Liver (tissue), 9 donors: ENCODE results near the gene DACH1. TPM values are rescaled to one million over a fixed set of nuclear protein-coding genes. Genes with fewer than 3 reads are reported as not detected.

Experiments used
- DNase-seq: peaks from one replicate; pipeline ENCODE4 v3.0.0-alpha.2; 2017; ENCODE audit warnings: low spot score
- H3K27ac ChIP-seq, 2 donors: one replicate each; pipeline ENCODE4 v1.7.0; 2013; ENCODE audit warnings: inconsistent platforms in 2 of 2, low read length in 2 of 2, control low read depth in 1 of 2, low read depth in 1 of 2, mild to moderate bottlenecking in 1 of 2
- H3K27me3 ChIP-seq, 4 donors: one replicate each; pipeline versions ENCODE4 v1.6.1 to v1.7.0; 2013; ENCODE audit warnings: low read length in 3 of 4, inconsistent platforms in 1 of 4, mild to moderate bottlenecking in 1 of 4, moderate library complexity in 1 of 4; ENCODE audit not compliant: control insufficient read depth in 4 of 4, insufficient read depth in 4 of 4
- H3K36me3 ChIP-seq, 4 donors: one replicate each; pipeline versions ENCODE4 v1.6.1 to v1.7.0; 2013; ENCODE audit warnings: low read length in 3 of 4, mild to moderate bottlenecking in 3 of 4, low read depth in 1 of 4, moderate library complexity in 1 of 4; ENCODE audit not compliant: control insufficient read depth in 4 of 4, insufficient read depth in 3 of 4
- H3K4me1 ChIP-seq, 4 donors: one replicate each; pipeline versions ENCODE4 v1.6.1 to v1.7.0; 2013; ENCODE audit warnings: low read length in 3 of 4, mild to moderate bottlenecking in 3 of 4, moderate library complexity in 1 of 4; ENCODE audit not compliant: control insufficient read depth in 4 of 4, insufficient read depth in 4 of 4
- H3K4me3 ChIP-seq, 3 donors: one replicate each; pipeline versions ENCODE4 v1.6.1 to v1.7.0; 2013; ENCODE audit warnings: low read length in 3 of 3, control low read depth in 1 of 3, low read depth in 1 of 3, mild to moderate bottlenecking in 1 of 3
- H3K9ac ChIP-seq, 2 donors: one replicate each; pipeline ENCODE4 v1.7.0; 2013; ENCODE audit warnings: low read length in 2 of 2, mild to moderate bottlenecking in 2 of 2, moderate library complexity in 2 of 2, control low read depth in 1 of 2, low read depth in 1 of 2
- H3K9me3 ChIP-seq, 4 donors: one replicate each; pipeline versions ENCODE4 v1.6.1 to v1.7.0; 2013; ENCODE audit warnings: low read length in 3 of 4; ENCODE audit not compliant: control insufficient read depth in 4 of 4
- ATF3 ChIP-seq: IDR thresholded peaks from 2 replicates; pipeline ENCODE4 v1.6.1; 2016; ENCODE audit warnings: antibody characterized with exemption
- CTCF ChIP-seq: fragments of 150-350 bp; IDR thresholded peaks from 2 replicates; pipeline ENCODE4 v1.5.1; 2017; ENCODE audit warnings: improper control_type of control experiment, low read depth, low read length; ENCODE audit not compliant: missing input control
- EGR1 ChIP-seq, 2 donors: IDR thresholded peaks; 2 replicates each; pipeline ENCODE4 v1.6.1; 2016 to 2018; ENCODE audit warnings: antibody characterized with exemption in 2 of 2, low read depth in 2 of 2
- FOXA1 ChIP-seq: IDR thresholded peaks from 2 replicates; pipeline ENCODE4 v1.6.1; 2016; ENCODE audit warnings: antibody characterized with exemption
- FOXA2 ChIP-seq: IDR thresholded peaks from 2 replicates; pipeline ENCODE4 v1.6.1; 2016; ENCODE audit warnings: antibody characterized with exemption
- GABPA ChIP-seq, 2 donors: IDR thresholded peaks in 1 of 2; conservative IDR thresholded peaks in 1 of 2; 2 replicates each; pipeline ENCODE4 v1.6.1; 2016; ENCODE audit warnings: antibody characterized with exemption in 2 of 2, mild to moderate bottlenecking in 1 of 2, moderate library complexity in 1 of 2
- HNF4A ChIP-seq, 2 donors: conservative IDR thresholded peaks; 2 replicates each; pipeline ENCODE4 v1.6.1; 2016; ENCODE audit warnings: antibody characterized with exemption in 2 of 2, mild to moderate bottlenecking in 2 of 2
- HNF4G ChIP-seq: IDR thresholded peaks from 2 replicates; pipeline ENCODE4 v1.6.1; 2016; ENCODE audit warnings: antibody characterized with exemption
- JUND ChIP-seq, 2 donors: IDR thresholded peaks; 2 replicates each; pipeline ENCODE4 v1.6.1; 2016; ENCODE audit warnings: antibody characterized with exemption in 2 of 2
- MAX ChIP-seq: IDR thresholded peaks from 2 replicates; pipeline ENCODE4 v1.6.1; 2016; ENCODE audit warnings: antibody characterized with exemption
- NR2F2 ChIP-seq: IDR thresholded peaks from 2 replicates; pipeline ENCODE4 v1.6.1; 2016; ENCODE audit warnings: antibody characterized with exemption
- REST ChIP-seq: IDR thresholded peaks from 2 replicates; pipeline ENCODE4 v1.6.1; 2016; ENCODE audit warnings: antibody characterized with exemption, mild to moderate bottlenecking
- RXRA ChIP-seq, 2 donors: IDR thresholded peaks; 2 replicates each; pipeline ENCODE4 v1.6.1; 2017 to 2018; ENCODE audit warnings: antibody characterized with exemption in 2 of 2, mild to moderate bottlenecking in 1 of 2
- SP1 ChIP-seq: IDR thresholded peaks from 2 replicates; pipeline ENCODE4 v1.6.1; 2018; ENCODE audit warnings: antibody characterized with exemption, mild to moderate bottlenecking
- ZBTB33 ChIP-seq: IDR thresholded peaks from 2 replicates; pipeline ENCODE4 v1.6.1; 2016; ENCODE audit warnings: antibody characterized with exemption
- WGBS: extraction: QIAGEN DNeasy Blood & Tissue Kit; methylation state at CpG from one replicate; pipeline ENCODE4 v1.1.7; 2013; 5-methylcytosine and 5-hydroxymethylcytosine counted together
- polyA plus RNA-seq, 2 donors: library from polyadenylated mRNA; stranded (reverse) in 1 of 2; unstranded in 1 of 2; fragments of 200-250 nt in 1 of 2; fragments of >200 nt in 1 of 2; fragmentation: Nextera tagmentation in 1 of 2; extraction: Ambion mirVana in 1 of 2; gene quantifications; one replicate each; pipeline versions ENCODE4 v1.2.1 to v1.2.3, GENCODE V29; 2013 to 2015
- total RNA-seq, 2 donors: library from RNA; depleted of rRNA; stranded (reverse); fragments of >200 nt; gene quantifications; one replicate each; pipeline ENCODE4 v1.2.3, GENCODE V29; 2014
- donor health status: healthy.
- donor health status: healthy.
- donor health status: healthy.
- donor health status: healthy.
- donor health status: healthy.

Gene DACH1
- total and polyA plus RNA-seq, 4 donors: 0.28 to 1.9 (median 0.77) TPM

- TF ChIP-seq MAX (no peak), JUND (IDR thresholded peaks at IDR 0.05) (no peak), ATF3 (no peak), FOXA1 (no peak), HNF4G (no peak), SP1 (no peak)
Observed at GRCh38 chr13:71864986-71865873, 1.8 kb downstream of the DACH1 start (continued).

GRCh38 chr13:71864094-71864985 lies 2.7 kb downstream of the DACH1 start:
- no peak for TF ChIP-seq NR2F2
- TF ChIP-seq GABPA (IDR thresholded peaks at IDR 0.05 in 1 of 2, conservative IDR thresholded peaks at IDR 0.05 in 1 of 2): no peak
- no peak for TF ChIP-seq ATF3
- TF ChIP-seq MAX: no peak
- no peak for TF ChIP-seq REST
- TF ChIP-seq HNF4G: no peak
- no peak for TF ChIP-seq FOXA2
- TF ChIP-seq EGR1 (IDR thresholded peaks at IDR 0.05; ENCODE audit: low read depth in 2 of 2): no peak
- no peak for TF ChIP-seq ZBTB33
- no peak for TF ChIP-seq RXRA (IDR thresholded peaks at IDR 0.05)
- no peak for TF ChIP-seq CTCF
- TF ChIP-seq HNF4A (conservative IDR thresholded peaks at IDR 0.05): no peak
- no peaks in the 10 kb centered on the region for H3K9me3 ChIP-seq
- H3K4me1 ChIP-seq: peaks cover 13 to 35% (median 27%) of the 10 kb centered on the region in 4 donors
- no peaks in the 10 kb centered on the region for H3K36me3 ChIP-seq
- DNase-seq: peak; percentile 43
- no peak overlapping the region for H3K9ac ChIP-seq
- peak overlapping the region; percentile 21 to 46 for H3K27ac ChIP-seq
- H3K4me3 ChIP-seq: peak overlapping the region; percentile 32 to 67 (median 38)
- WGBS: 5% methylated on average over 39 of the region's 39 CpGs
- H3K27me3 ChIP-seq: peaks cover 0 to 16% (median 5%) of the 10 kb centered on the region in 4 donors
